B cell (primary cell): ENCODE results near the gene CARNS1. TPM values are rescaled to one million over a fixed set of nuclear protein-coding genes. Genes with fewer than 3 reads are reported as not detected.

Experiments
- ATAC-seq: fragments of 200-7000 bp; cut with Tn5 transposase; one replicate; pipeline ENCODE4 v1.10.0; 2021; ENCODE audit warnings: low read depth, mild to moderate bottlenecking, moderate number of reproducible peaks, moderate library complexity
- CTCF ChIA-PET: fragments of 350-600 bp; sonication (Branson Sonifier 250); formaldehyde crosslinking; loops from one replicate; lab custom pipeline; 2021; ENCODE audit warnings: antibody characterized with exemption, inconsistent platforms; lab: Charles Lee
- POLR2A ChIA-PET: fragments of 350-600 bp; sonication (Branson Sonifier 250); formaldehyde crosslinking; loops from one replicate; lab custom pipeline; 2021; ENCODE audit warnings: antibody characterized with exemption; lab: Charles Lee
- DNase-seq: peaks from one replicate; pipeline ENCODE4 v3.0.0; 2013
- H2AFZ ChIP-seq: 2 replicates; pipeline ENCODE4 v1.6.1; 2012; ENCODE audit warnings: mild to moderate bottlenecking, low read depth, low read length; ENCODE audit not compliant: insufficient read depth, poor library complexity, severe bottlenecking
- H3K27ac ChIP-seq, 2 donors: 1 replicate in 1 of 2; 2 replicates in 1 of 2; pipeline ENCODE4 v1.5.1; 2012 to 2013; ENCODE audit warnings: low read length in 2 of 2, mild to moderate bottlenecking in 2 of 2, moderate library complexity in 1 of 2
- H3K27me3 ChIP-seq, 4 experiments: fragments of 200-600 bp in 1 of 4; sonication (generic) in 1 of 4; replicated peaks in 1 of 4; 1 replicate in 2 of 4; 2 replicates in 2 of 4; pipeline versions ENCODE4 v1.6.1 to v1.7.0; 2013 to 2016; ENCODE audit warnings: low read length in 3 of 4, mild to moderate bottlenecking in 2 of 4, mixed read lengths in 1 of 4, moderate library complexity in 1 of 4; ENCODE audit not compliant: insufficient read depth in 4 of 4, control insufficient read depth in 3 of 4; ENCODE audit errors: control extremely low read depth in 1 of 4
- H3K36me3 ChIP-seq, 2 experiments: replicated peaks in 1 of 2; 1 replicate in 1 of 2; 2 replicates in 1 of 2; pipeline versions ENCODE4 v1.6.1 to v1.7.1; 2013; ENCODE audit warnings: low read length in 1 of 2; ENCODE audit not compliant: insufficient read depth in 2 of 2, control insufficient read depth in 1 of 2; ENCODE audit errors: control extremely low read depth in 1 of 2, extremely low read depth in 1 of 2
- H3K4me1 ChIP-seq, 2 donors: fragments of 200-600 bp in 1 of 2; sonication (generic) in 1 of 2; 1 replicate in 1 of 2; 2 replicates in 1 of 2; pipeline versions ENCODE4 v1.5.1 to v1.6.1; 2013 to 2017; ENCODE audit warnings: low read length in 2 of 2; ENCODE audit not compliant: control insufficient read depth in 2 of 2, insufficient read depth in 2 of 2
- H3K4me2 ChIP-seq: replicated peaks from 2 replicates; pipeline ENCODE3; 2012; ENCODE audit warnings: mild to moderate bottlenecking, low read depth, low read length; ENCODE audit not compliant: poor library complexity, severe bottlenecking
- H3K4me3 ChIP-seq, 5 experiments: fragments of 200-600 bp in 1 of 5; sonication (generic) in 1 of 5; 1 replicate in 3 of 5; 2 replicates in 2 of 5; pipeline versions ENCODE4 v1.5.1 to v1.7.0; 2011 to 2016; ENCODE audit warnings: low read length in 4 of 5, mild to moderate bottlenecking in 4 of 5, low read depth in 2 of 5, control low read depth in 1 of 5, moderate library complexity in 1 of 5; ENCODE audit not compliant: insufficient read depth in 1 of 5; ENCODE audit errors: control extremely low read depth in 1 of 5, extremely low read depth in 1 of 5
- H3K79me2 ChIP-seq: fragments of 200-600 bp; sonication (generic); one replicate; pipeline ENCODE4 v1.6.0; 2016; ENCODE audit warnings: low read length; ENCODE audit not compliant: control insufficient read depth, insufficient read depth
- H3K9ac ChIP-seq: fragments of 200-600 bp; sonication (generic); 2 replicates; pipeline ENCODE4 v1.6.1; 2017; ENCODE audit warnings: mild to moderate bottlenecking, low read length, moderate library complexity
- H3K9me3 ChIP-seq, 3 donors: one replicate each; pipeline versions ENCODE4 v1.6.1 to v1.7.1; 2013; ENCODE audit warnings: low read length in 2 of 3; ENCODE audit not compliant: control insufficient read depth in 2 of 3, insufficient read depth in 1 of 3; ENCODE audit errors: control extremely low read depth in 1 of 3
- H4K20me1 ChIP-seq: 2 replicates; pipeline ENCODE4 v1.6.0; 2012; ENCODE audit warnings: mild to moderate bottlenecking, low read length; ENCODE audit not compliant: insufficient read depth, control insufficient read depth, poor library complexity, severe bottlenecking
- H3K27ac Mint-ChIP-seq: one replicate; pipeline ENCODE4 v1.8.0; 2021; ENCODE audit warnings: mixed read lengths
- H3K27me3 Mint-ChIP-seq: one replicate; pipeline ENCODE4 v1.8.0; 2021; ENCODE audit warnings: mixed read lengths
- H3K4me1 Mint-ChIP-seq: one replicate; pipeline ENCODE4 v1.8.0; 2021; ENCODE audit warnings: mixed read lengths
- H3K4me3 Mint-ChIP-seq: one replicate; pipeline ENCODE4 v1.8.0; 2021; ENCODE audit warnings: mixed read lengths
- H3K9me3 Mint-ChIP-seq: one replicate; pipeline ENCODE4 v1.8.0; 2022; ENCODE audit warnings: mixed read lengths; ENCODE audit not compliant: insufficient read depth
- EZH2 ChIP-seq: IDR thresholded peaks from 2 replicates; pipeline ENCODE4 v1.6.1; 2012; ENCODE audit warnings: borderline replicate concordance, low read depth, mild to moderate bottlenecking, moderate library complexity, low read length; ENCODE audit not compliant: insufficient read depth, poor library complexity, severe bottlenecking
- WGBS: methylation state at CpG from one replicate; pipeline ENCODE4 v1.1.5; 2013; ENCODE audit warnings: missing lambda C conversion rate; ENCODE audit not compliant: insufficient coverage; 5-methylcytosine and 5-hydroxymethylcytosine counted together
- intact Hi-C: fragments of 100-400 bp; cut with micrococcal nuclease; formaldehyde crosslinking; loops from one replicate; pipeline ENCODE4 v1.10.0; 2022
- polyA plus RNA-seq: library from polyadenylated mRNA; depleted of rRNA; stranded (reverse); fragments of >200 nt; gene quantifications from 2 replicates; pipeline ENCODE4 v1.2.3, GENCODE V29; 2012
- total RNA-seq, 2 donors: library from RNA; stranded (reverse); fragments of 120-200 nt in 1 of 2; gene quantifications; 1 replicate in 1 of 2; 2 replicates in 1 of 2; pipeline versions ENCODE4 v1.2.3 to v1.2.4, GENCODE V29; 2013 to 2022
- TF ChIP-seq, protein P1 (sequence below): fragments of 200-600 bp; IDR thresholded peaks from one replicate; pipeline ENCODE4 v1.8.0; 2022; ENCODE audit warnings: antibody characterized with exemption, mild to moderate bottlenecking

The CARNS1 gene
- total and polyA plus RNA-seq, 2 donors (not counting 1 experiment from before 2014, with no cell fraction given) = 24.1 to 41.1 TPM

DNA sequence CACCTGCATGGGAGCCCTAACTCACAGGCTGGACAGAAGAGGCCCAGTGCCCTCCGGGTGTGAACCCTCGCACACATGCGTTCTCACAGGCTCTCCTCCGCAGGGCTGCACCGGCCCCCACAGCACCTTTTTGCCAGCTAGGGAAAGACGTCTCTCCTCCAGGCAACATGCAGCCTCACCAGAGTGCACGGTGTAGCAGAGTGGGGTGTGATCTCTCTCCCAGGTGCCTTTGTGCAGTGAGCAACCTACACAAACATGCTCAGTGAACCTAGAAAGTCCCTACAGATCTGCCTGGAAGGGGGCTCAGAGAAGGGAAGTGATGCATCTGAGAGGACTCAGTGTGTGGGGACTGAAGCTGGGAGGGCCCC, 3.7 kb upstream of the CARNS1 start:
- no peak overlapping the region for H3K27ac ChIP-seq
- H3K4me2 ChIP-seq = peak overlapping the region; percentile 89
- Mint-ChIP-seq H3K9me3 (no peaks in the 10 kb centered on the region), H3K4me1 (peaks cover 84% of the 10 kb centered on the region), H3K4me3 (peak overlapping the region; percentile 91), H3K27me3 (no peaks in the 10 kb centered on the region), H3K27ac (peak overlapping the region; percentile 100)
- H3K9me3 ChIP-seq = peaks cover 0 to 2% (median 0%) of the 10 kb centered on the region in 3 donors
- H4K20me1 ChIP-seq = peaks cover 17% of the 10 kb centered on the region
- peak overlapping the region; percentile 24 for H3K9ac ChIP-seq
- peak; percentile 8 for ATAC-seq
- H3K36me3 ChIP-seq = peaks cover 0 to 29% of the 10 kb centered on the region in 2 experiments
- CTCF ChIA-PET = interaction anchor here (0.9 to 3.8 kb wide), 6 partner anchors 9 to 48 kb away, joined by 3 to 48 read pairs (median 3); partner anchors contain the start of genes PPP1CA, PTPRCAP and TBC1D10C
- TF ChIP-seq, protein P1, sequence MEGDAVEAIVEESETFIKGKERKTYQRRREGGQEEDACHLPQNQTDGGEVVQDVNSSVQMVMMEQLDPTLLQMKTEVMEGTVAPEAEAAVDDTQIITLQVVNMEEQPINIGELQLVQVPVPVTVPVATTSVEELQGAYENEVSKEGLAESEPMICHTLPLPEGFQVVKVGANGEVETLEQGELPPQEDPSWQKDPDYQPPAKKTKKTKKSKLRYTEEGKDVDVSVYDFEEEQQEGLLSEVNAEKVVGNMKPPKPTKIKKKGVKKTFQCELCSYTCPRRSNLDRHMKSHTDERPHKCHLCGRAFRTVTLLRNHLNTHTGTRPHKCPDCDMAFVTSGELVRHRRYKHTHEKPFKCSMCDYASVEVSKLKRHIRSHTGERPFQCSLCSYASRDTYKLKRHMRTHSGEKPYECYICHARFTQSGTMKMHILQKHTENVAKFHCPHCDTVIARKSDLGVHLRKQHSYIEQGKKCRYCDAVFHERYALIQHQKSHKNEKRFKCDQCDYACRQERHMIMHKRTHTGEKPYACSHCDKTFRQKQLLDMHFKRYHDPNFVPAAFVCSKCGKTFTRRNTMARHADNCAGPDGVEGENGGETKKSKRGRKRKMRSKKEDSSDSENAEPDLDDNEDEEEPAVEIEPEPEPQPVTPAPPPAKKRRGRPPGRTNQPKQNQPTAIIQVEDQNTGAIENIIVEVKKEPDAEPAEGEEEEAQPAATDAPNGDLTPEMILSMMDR = no peak
- no peak for TF ChIP-seq EZH2
- intact Hi-C loops = no loop called here
- H3K79me2 ChIP-seq = peaks cover 36% of the 10 kb centered on the region
- POLR2A ChIA-PET = interaction anchor here (0.6 to 4.8 kb wide), 12 partner anchors 8 to 134 kb away, joined by 3 to 79 read pairs (median 6); partner anchors contain the start of genes CORO1B, POLD4, PPP1CA and PTPRCAP
- DNase-seq = peak; percentile 57
- H2AFZ ChIP-seq = no peak overlapping the region
- 82% methylated on average over 5 of the region's 7 CpGs for WGBS
- H3K4me1 ChIP-seq = peaks cover 89 to 95% of the 10 kb centered on the region in 2 donors
- no peaks in the 10 kb centered on the region for H3K27me3 ChIP-seq
- H3K4me3 ChIP-seq = no peak overlapping the region

DNA sequence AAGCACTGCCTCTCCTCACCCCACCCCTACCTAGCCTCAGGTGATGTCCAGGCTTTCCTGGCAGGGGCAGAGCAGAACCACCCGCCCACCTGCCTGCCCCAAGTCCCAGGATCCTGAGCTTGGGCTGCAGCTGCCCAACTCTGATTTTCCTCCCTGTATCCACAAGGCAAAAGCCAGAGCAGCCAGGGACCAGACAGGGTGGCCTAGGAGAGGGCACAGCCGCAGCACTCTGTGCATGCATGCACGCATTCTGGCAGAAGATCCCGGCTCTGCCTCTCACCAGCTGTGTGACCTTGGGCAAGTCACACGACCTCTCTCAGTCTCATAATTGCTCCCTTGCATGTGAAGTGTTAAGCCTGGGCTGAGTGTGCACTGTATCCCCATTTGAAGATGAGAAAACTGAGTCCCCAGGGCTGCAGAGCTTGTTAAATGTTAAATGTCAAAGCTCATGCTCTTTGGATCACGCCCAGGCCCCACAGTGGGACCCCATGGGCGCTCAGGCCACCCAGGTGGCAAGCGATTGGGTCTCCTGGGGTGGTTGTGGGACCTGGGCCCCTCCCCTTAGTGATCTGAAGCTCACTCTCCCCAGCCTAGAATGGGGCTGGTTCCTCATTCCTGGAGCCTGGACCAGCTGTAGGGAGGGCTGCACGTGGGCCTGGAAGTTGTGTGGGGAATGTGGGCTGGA, 2.8 kb upstream of the CARNS1 start:
- Histone ChIP-seq H3K27me3 (no peaks in the 10 kb centered on the region), H4K20me1 (peaks cover 9% of the 10 kb centered on the region), H3K4me1 (peaks cover 89 to 95% of the 10 kb centered on the region in 2 donors), H3K9me3 (peaks cover 0 to 2% (median 0%) of the 10 kb centered on the region in 3 donors), H3K36me3 (peaks cover 0 to 21% of the 10 kb centered on the region in 2 experiments), H3K9ac (no peak overlapping the region), H3K79me2 (peaks cover 31% of the 10 kb centered on the region), H3K4me3 (no peak overlapping the region), H3K27ac (no peak overlapping the region), H2AFZ (no peak overlapping the region), H3K4me2 (peak overlapping the region; percentile 89)
- DNase-seq (no peak), ATAC-seq (no peak)
- Mint-ChIP-seq H3K27ac (peak overlapping the region; percentile 100), H3K27me3 (no peaks in the 10 kb centered on the region), H3K4me1 (peaks cover 83% of the 10 kb centered on the region), H3K9me3 (no peaks in the 10 kb centered on the region), H3K4me3 (peak overlapping the region; percentile 91)
- WGBS = 40% methylated on average over 7 of the region's 9 CpGs
- TF ChIP-seq, protein P1 = no peak
- TF ChIP-seq EZH2 = no peak
- intact Hi-C loops = no loop called here
- ChIA-PET CTCF (interaction anchor here (0.6 to 3.8 kb wide), 13 partner anchors 8 to 190 kb away, joined by 3 to 48 read pairs (median 3); partner anchors contain the start of genes PITPNM1, PPP1CA, PTPRCAP and TBC1D10C), POLR2A (interaction anchor here (0.6 to 4.8 kb wide), 14 partner anchors 8 to 135 kb away, joined by 3 to 79 read pairs (median 9); partner anchors contain the start of genes CLCF1, CORO1B, POLD4 and PPP1CA)
